ENCODE data around the gene PPP3CA. TPM values are rescaled to one million over a fixed set of nuclear protein-coding genes. Genes with fewer than 3 reads are reported as not detected.

The PPP3CA gene
- total RNA-seq, 1 experiment from 2014 or later = 129 TPM

- Histone ChIP-seq H3K9me3 (ENCODE audit: low read depth, low read length, poor library complexity, severe bottlenecking) (no peaks in the 10 kb centered on the region), H3K4me3 (ENCODE audit: low read depth, low read length, poor library complexity, severe bottlenecking) (no peak overlapping the region), H3K27me3 (replicated peaks; ENCODE audit: insufficient read depth, low read depth, low read length, poor library complexity) (no peaks in the 10 kb centered on the region), H3K27ac (ENCODE audit: low read depth, low read length, poor library complexity, severe bottlenecking) (peak overlapping the region; percentile 90), H3K36me3 (ENCODE audit: insufficient read depth, low read length, poor library complexity, severe bottlenecking) (no peaks in the 10 kb centered on the region), H3K4me1 (ENCODE audit: insufficient read depth, low read length, poor library complexity, severe bottlenecking) (peaks cover 78% of the 10 kb centered on the region)
- BruUV-seq (replicated peaks) = no TSS peak
- intact Hi-C loops (cut with micrococcal nuclease; ENCODE audit: unreplicated experiment) = no loop called here
- TF ChIP-seq EZH2 (IDR thresholded peaks at IDR 0.05; ENCODE audit: borderline replicate concordance, low read depth, low read length, poor library complexity, severe bottlenecking) = no peak
- no peak for TF ChIP-seq CTCF (conservative IDR thresholded peaks at IDR 0.05; ENCODE audit: low read depth, low read length)
- no peak for DNase-seq (ENCODE audit: low spot score)
- ChIA-PET CTCF (no interaction called here), POLR2A (ENCODE audit: low non-redundant PET) (interaction anchor here (0.7 kb wide), 1 partner anchor 36 kb away, joined by 3 read pairs; no protein-coding TSS in a partner anchor)
These were observed 20.8 kb downstream of the PPP3CA start for GRCh38 chr4:101326576-101326975.

- TF ChIP-seq CTCF (conservative IDR thresholded peaks at IDR 0.05; ENCODE audit: low read depth, low read length) (no peak), EZH2 (IDR thresholded peaks at IDR 0.05; ENCODE audit: borderline replicate concordance, low read depth, low read length, poor library complexity, severe bottlenecking) (no peak)
- peak overlapping the region; percentile 90 for H3K27ac ChIP-seq (ENCODE audit: low read depth, low read length, poor library complexity, severe bottlenecking)
- H3K9me3 ChIP-seq (ENCODE audit: low read depth, low read length, poor library complexity, severe bottlenecking) = no peaks in the 10 kb centered on the region
- H3K36me3 ChIP-seq (ENCODE audit: insufficient read depth, low read length, poor library complexity, severe bottlenecking) = peaks cover 9% of the 10 kb centered on the region
- H3K27me3 ChIP-seq (replicated peaks; ENCODE audit: insufficient read depth, low read depth, low read length, poor library complexity) = no peaks in the 10 kb centered on the region
- BruUV-seq (replicated peaks) = no TSS peak
- DNase-seq (ENCODE audit: low spot score) = no peak
- POLR2A ChIA-PET (ENCODE audit: low non-redundant PET) = no interaction called here
- no peak overlapping the region for H3K4me3 ChIP-seq (ENCODE audit: low read depth, low read length, poor library complexity, severe bottlenecking)
- peaks cover 72% of the 10 kb centered on the region for H3K4me1 ChIP-seq (ENCODE audit: insufficient read depth, low read length, poor library complexity, severe bottlenecking)
- CTCF ChIA-PET = no interaction called here
- intact Hi-C loops (cut with micrococcal nuclease; ENCODE audit: unreplicated experiment) = loop anchor here (5.0 kb wide), 2 partner anchors 150 to 285 kb away; no protein-coding TSS in a partner anchor
These were observed 24.6 kb downstream of the PPP3CA start for GRCh38 chr4:101322743-101323142.

- BruUV-seq (replicated peaks) = no TSS peak
- Histone ChIP-seq H3K4me3 (ENCODE audit: low read depth, low read length, poor library complexity, severe bottlenecking) (no peak overlapping the region), H3K9me3 (ENCODE audit: low read depth, low read length, poor library complexity, severe bottlenecking) (no peaks in the 10 kb centered on the region), H3K4me1 (ENCODE audit: insufficient read depth, low read length, poor library complexity, severe bottlenecking) (peaks cover 60% of the 10 kb centered on the region), H3K36me3 (ENCODE audit: insufficient read depth, low read length, poor library complexity, severe bottlenecking) (peaks cover 9% of the 10 kb centered on the region), H3K27me3 (replicated peaks; ENCODE audit: insufficient read depth, low read depth, low read length, poor library complexity) (no peaks in the 10 kb centered on the region), H3K27ac (ENCODE audit: low read depth, low read length, poor library complexity, severe bottlenecking) (peak overlapping the region; percentile 90)
- ChIA-PET POLR2A (ENCODE audit: low non-redundant PET) (no interaction called here), CTCF (no interaction called here)
- TF ChIP-seq CTCF (conservative IDR thresholded peaks at IDR 0.05; ENCODE audit: low read depth, low read length) = no peak
- TF ChIP-seq EZH2 (IDR thresholded peaks at IDR 0.05; ENCODE audit: borderline replicate concordance, low read depth, low read length, poor library complexity, severe bottlenecking) = no peak
- DNase-seq (ENCODE audit: low spot score) = no peak
- intact Hi-C loops (cut with micrococcal nuclease; ENCODE audit: unreplicated experiment) = loop anchor here (5.0 kb wide), 2 partner anchors 149 to 284 kb away; no protein-coding TSS in a partner anchor
These were observed 25.8 kb downstream of the PPP3CA start for GRCh38 chr4:101321481-101322042.

Measured in A673 (cell line).